Vagina (tissue), 2 donors: ENCODE results near the gene MAP4K1. TPM values are rescaled to one million over a fixed set of nuclear protein-coding genes. Genes with fewer than 3 reads are reported as not detected.

ENCODE experiments used
- DNase-seq, 2 donors: peaks; one replicate each; pipeline ENCODE4 v3.0.0-alpha.2; 2017; ENCODE audit errors: extremely low spot score in 2 of 2
- H3K27ac ChIP-seq: fragments of 200-600 bp; sonication (generic); one replicate; pipeline ENCODE4 v1.5.1; 2019
- H3K27me3 ChIP-seq: fragments of 200-600 bp; sonication (generic); one replicate; pipeline ENCODE4 v1.5.1; 2019
- H3K36me3 ChIP-seq, 2 donors: fragments of 200-600 bp; sonication (generic); one replicate each; pipeline ENCODE4 v1.5.1; 2017 to 2019
- H3K4me1 ChIP-seq: fragments of 200-600 bp; sonication (generic); one replicate; pipeline ENCODE4 v1.5.1; 2019
- H3K4me3 ChIP-seq, 2 donors: fragments of 200-600 bp; sonication (generic); 1 replicate in 1 of 2; 2 replicates in 1 of 2; pipeline ENCODE4 v1.5.1; 2016 to 2019
- H3K9me3 ChIP-seq: fragments of 200-600 bp; sonication (generic); one replicate; pipeline ENCODE4 v1.5.1; 2019
- CTCF ChIP-seq, 3 experiments: fragments of 450-650 bp in 2 of 3; fragments of 200-600 bp in 1 of 3; sonication (generic) in 1 of 3; IDR thresholded peaks; one replicate each; pipeline ENCODE4 v1.5.1; 2017 to 2019; ENCODE audit warnings: antibody characterized with exemption in 3 of 3, mild to moderate bottlenecking in 2 of 3, moderate library complexity in 2 of 3
- POLR2A ChIP-seq, 2 donors: fragments of 450-650 bp; IDR thresholded peaks; one replicate each; pipeline ENCODE4 v1.6.1; 2017; ENCODE audit warnings: antibody characterized with exemption in 2 of 2, mild to moderate bottlenecking in 2 of 2, moderate library complexity in 2 of 2
- POLR2AphosphoS5 ChIP-seq, 2 donors: sonication (generic); formaldehyde crosslinking; IDR thresholded peaks; one replicate each; pipeline ENCODE4 v1.9.0; 2017; ENCODE audit warnings: antibody characterized with exemption in 2 of 2, mild to moderate bottlenecking in 2 of 2, low read depth in 1 of 2; ENCODE audit not compliant: insufficient read depth in 1 of 2
- intact Hi-C: fragments of 100-400 bp; cut with DNase I; formaldehyde crosslinking; loops from one replicate; pipeline ENCODE4 v1.15.1; 2023
- total RNA-seq: library from RNA; depleted of rRNA; stranded (reverse); fragments of >200 nt; gene quantifications from one replicate; pipeline ENCODE4 v1.2.3, GENCODE V29; 2016

The MAP4K1 gene
- total RNA-seq, 1 donor from 2014 or later = 47.9 TPM

GRCh38 chr19:38592940-38593339 is 24.8 kb downstream of the MAP4K1 start:
- Histone ChIP-seq H3K27ac (no peak overlapping the region), H3K4me1 (peaks cover 6% of the 10 kb centered on the region), H3K4me3 (no peak overlapping the region), H3K9me3 (no peaks in the 10 kb centered on the region), H3K36me3 (no peaks in the 10 kb centered on the region), H3K27me3 (no peaks in the 10 kb centered on the region)
- TF ChIP-seq POLR2AphosphoS5 (IDR thresholded peaks at IDR 0.05; ENCODE audit: insufficient read depth in 1 of 2, low read depth in 1 of 2) (no peak), CTCF (IDR thresholded peaks at IDR 0.05) (no peak), POLR2A (IDR thresholded peaks at IDR 0.05) (no peak)
- DNase-seq = peak in 1 of 2 donors; percentile 69
- intact Hi-C loops = no loop called here

GRCh38 chr19:38588041-38588440 is 29.7 kb downstream of the MAP4K1 start:
- Histone ChIP-seq H3K4me3 (no peak overlapping the region), H3K27ac (no peak overlapping the region), H3K27me3 (no peaks in the 10 kb centered on the region), H3K36me3 (no peaks in the 10 kb centered on the region), H3K9me3 (no peaks in the 10 kb centered on the region), H3K4me1 (no peaks in the 10 kb centered on the region)
- no peak for TF ChIP-seq POLR2A (IDR thresholded peaks at IDR 0.05)
- TF ChIP-seq CTCF (IDR thresholded peaks at IDR 0.05) = no peak
- no peak for TF ChIP-seq POLR2AphosphoS5 (IDR thresholded peaks at IDR 0.05; ENCODE audit: insufficient read depth in 1 of 2, low read depth in 1 of 2)
- intact Hi-C loops = no loop called here
- no peak for DNase-seq

GRCh38 chr19:38587562-38587961 is 30.2 kb downstream of the MAP4K1 start:
- Histone ChIP-seq H3K4me1 (no peaks in the 10 kb centered on the region), H3K36me3 (no peaks in the 10 kb centered on the region), H3K27ac (no peak overlapping the region), H3K9me3 (no peaks in the 10 kb centered on the region), H3K27me3 (no peaks in the 10 kb centered on the region), H3K4me3 (no peak overlapping the region)
- TF ChIP-seq POLR2A (IDR thresholded peaks at IDR 0.05) (no peak), POLR2AphosphoS5 (IDR thresholded peaks at IDR 0.05; ENCODE audit: insufficient read depth in 1 of 2, low read depth in 1 of 2) (no peak), CTCF (IDR thresholded peaks at IDR 0.05) (no peak)
- intact Hi-C loops = no loop called here
- DNase-seq = peak in 1 of 2 donors; percentile 47

GRCh38 chr19:38583985-38584305 is 33.8 kb downstream of the MAP4K1 start:
- no peak for DNase-seq
- no peaks in the 10 kb centered on the region for H3K4me1 ChIP-seq
- H3K9me3 ChIP-seq = no peaks in the 10 kb centered on the region
- no peak overlapping the region for H3K4me3 ChIP-seq
- intact Hi-C loops = no loop called here
- no peak overlapping the region for H3K27ac ChIP-seq
- TF ChIP-seq POLR2A (IDR thresholded peaks at IDR 0.05) (no peak), POLR2AphosphoS5 (IDR thresholded peaks at IDR 0.05; ENCODE audit: insufficient read depth in 1 of 2, low read depth in 1 of 2) (no peak), CTCF (IDR thresholded peaks at IDR 0.05) (no peak)
- no peaks in the 10 kb centered on the region for H3K36me3 ChIP-seq
- no peaks in the 10 kb centered on the region for H3K27me3 ChIP-seq

GRCh38 chr19:38583219-38583984 is 34.4 kb downstream of the MAP4K1 start:
- intact Hi-C loops = no loop called here

More at GRCh38 chr19:38583219-38583984, 34.4 kb downstream of the MAP4K1 start:
- Histone ChIP-seq H3K36me3 (no peaks in the 10 kb centered on the region), H3K27ac (no peak overlapping the region), H3K4me1 (no peaks in the 10 kb centered on the region), H3K27me3 (no peaks in the 10 kb centered on the region), H3K4me3 (no peak overlapping the region), H3K9me3 (no peaks in the 10 kb centered on the region)
- TF ChIP-seq CTCF (IDR thresholded peaks at IDR 0.05) = no peak
- TF ChIP-seq POLR2A (IDR thresholded peaks at IDR 0.05) = no peak
- TF ChIP-seq POLR2AphosphoS5 (IDR thresholded peaks at IDR 0.05; ENCODE audit: insufficient read depth in 1 of 2, low read depth in 1 of 2) = no peak
- DNase-seq = no peak
